ENCODE data around the gene SERTAD3.

- TF ChIP-seq CTCF (conservative IDR thresholded peaks at IDR 0.05; ENCODE audit: low read depth, low read length) (no peak), EZH2 (IDR thresholded peaks at IDR 0.05; ENCODE audit: borderline replicate concordance, low read depth, low read length, poor library complexity, severe bottlenecking) (no peak)
These were observed 29.3 kb downstream of the SERTAD3 start for GRCh38 chr19:40414542-40415535.

All from A673 (cell line).